ENCODE results near the gene COG5. TPM values are rescaled to one million over a fixed set of nuclear protein-coding genes. Genes with fewer than 3 reads are reported as not detected.

Gene COG5
- total RNA-seq, 1 donor from 2014 or later: 39.6 TPM

DNA sequence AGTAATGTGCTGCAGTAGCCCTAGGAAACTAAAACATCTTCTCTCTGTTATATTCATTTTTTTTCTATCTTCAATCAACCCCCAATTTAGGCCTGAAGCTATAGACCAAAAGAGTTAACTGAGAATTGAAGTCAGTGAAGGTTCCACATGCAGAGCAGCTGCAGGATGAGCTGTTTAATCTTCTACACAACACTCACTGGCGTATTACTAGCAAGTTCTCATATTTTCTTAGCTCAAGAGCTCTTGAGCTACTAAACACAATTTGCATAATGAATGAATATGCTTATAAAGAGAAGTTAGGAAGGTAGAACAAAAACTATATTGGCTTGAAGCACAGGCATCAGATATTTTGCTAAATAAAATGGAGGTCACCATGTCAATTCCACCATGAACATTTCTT, 135.1 kb downstream of the COG5 start:
- Histone ChIP-seq H3K36me3 (no peaks in the 10 kb centered on the region), H3K4me3 (no peak overlapping the region), H3K27ac (no peak overlapping the region), H3K4me1 (no peaks in the 10 kb centered on the region), H3K9me3 (no peaks in the 10 kb centered on the region), H3K27me3 (no peaks in the 10 kb centered on the region)
- DNase-seq (no peak), ATAC-seq (no peak)
- TF ChIP-seq, protein P1, sequence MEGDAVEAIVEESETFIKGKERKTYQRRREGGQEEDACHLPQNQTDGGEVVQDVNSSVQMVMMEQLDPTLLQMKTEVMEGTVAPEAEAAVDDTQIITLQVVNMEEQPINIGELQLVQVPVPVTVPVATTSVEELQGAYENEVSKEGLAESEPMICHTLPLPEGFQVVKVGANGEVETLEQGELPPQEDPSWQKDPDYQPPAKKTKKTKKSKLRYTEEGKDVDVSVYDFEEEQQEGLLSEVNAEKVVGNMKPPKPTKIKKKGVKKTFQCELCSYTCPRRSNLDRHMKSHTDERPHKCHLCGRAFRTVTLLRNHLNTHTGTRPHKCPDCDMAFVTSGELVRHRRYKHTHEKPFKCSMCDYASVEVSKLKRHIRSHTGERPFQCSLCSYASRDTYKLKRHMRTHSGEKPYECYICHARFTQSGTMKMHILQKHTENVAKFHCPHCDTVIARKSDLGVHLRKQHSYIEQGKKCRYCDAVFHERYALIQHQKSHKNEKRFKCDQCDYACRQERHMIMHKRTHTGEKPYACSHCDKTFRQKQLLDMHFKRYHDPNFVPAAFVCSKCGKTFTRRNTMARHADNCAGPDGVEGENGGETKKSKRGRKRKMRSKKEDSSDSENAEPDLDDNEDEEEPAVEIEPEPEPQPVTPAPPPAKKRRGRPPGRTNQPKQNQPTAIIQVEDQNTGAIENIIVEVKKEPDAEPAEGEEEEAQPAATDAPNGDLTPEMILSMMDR (IDR thresholded peaks at IDR 0.05): no peak
- intact Hi-C loops (cut with DNase I): no loop called here

DNA sequence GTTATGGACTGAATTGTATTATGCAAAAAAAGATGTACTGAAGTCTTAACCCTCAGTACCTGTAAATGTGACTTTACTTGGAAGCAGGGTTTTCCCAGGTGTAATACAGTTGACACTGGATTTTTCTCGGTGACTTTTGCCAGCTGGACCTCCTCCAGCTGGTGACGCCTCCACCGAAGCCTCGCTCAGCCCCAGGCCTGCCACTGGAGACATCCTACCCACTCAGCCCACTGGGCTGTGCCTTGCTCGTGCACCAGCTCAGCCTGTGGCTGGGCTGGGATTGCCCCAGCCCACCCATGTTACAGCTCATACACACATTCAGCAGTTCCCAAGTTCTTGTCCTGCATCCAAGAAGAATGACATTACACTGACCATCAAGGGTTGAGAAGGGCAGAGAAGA, 136.3 kb downstream of the COG5 start:
- Histone ChIP-seq H3K4me3 (no peak overlapping the region), H3K4me1 (no peaks in the 10 kb centered on the region), H3K36me3 (no peaks in the 10 kb centered on the region), H3K27ac (no peak overlapping the region), H3K27me3 (no peaks in the 10 kb centered on the region), H3K9me3 (no peaks in the 10 kb centered on the region)
- TF ChIP-seq, protein P1 (IDR thresholded peaks at IDR 0.05): no peak
- ATAC-seq: no peak
- no peak for DNase-seq
- intact Hi-C loops (cut with DNase I): no loop called here

DNA sequence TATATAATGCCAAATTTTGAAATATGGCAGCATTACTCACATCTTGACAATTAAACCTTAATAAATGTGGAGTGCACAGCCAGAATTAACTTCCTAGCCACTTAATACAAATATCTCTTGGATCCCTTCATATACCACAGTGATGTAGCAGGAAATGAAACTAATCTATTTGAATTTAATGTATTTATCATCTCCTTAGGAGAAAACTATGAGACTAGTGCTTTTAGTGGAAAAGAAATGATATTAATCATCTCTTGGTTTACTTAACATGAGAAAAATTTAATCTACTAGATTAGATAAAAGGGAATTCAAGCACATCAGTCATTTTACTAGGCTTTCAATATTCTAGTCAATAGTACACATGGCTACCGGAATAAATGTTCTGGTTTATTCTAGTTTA, 149.5 kb downstream of the COG5 start:
- intact Hi-C loops (cut with DNase I): no loop called here

DNA sequence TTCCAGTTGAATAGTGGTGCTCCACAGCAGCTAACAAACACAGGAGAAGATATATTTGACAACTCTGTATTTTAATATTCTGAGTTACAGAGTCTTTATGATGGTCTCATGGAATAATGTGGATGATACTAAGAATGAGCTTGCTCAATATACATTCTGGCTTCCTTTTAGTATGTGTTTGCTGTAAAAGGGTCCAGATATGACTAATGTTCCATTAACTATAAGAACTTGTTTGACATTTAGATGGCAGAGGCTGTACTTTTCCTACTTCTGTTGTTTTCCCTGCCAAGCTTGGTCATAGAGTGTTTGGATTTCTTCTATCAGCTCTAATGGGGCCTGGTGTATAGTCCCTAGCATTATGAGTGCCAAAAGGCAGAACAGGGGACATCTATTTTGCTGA, 155.4 kb downstream of the COG5 start:
- peaks cover 9% of the 10 kb centered on the region for H3K36me3 ChIP-seq
- no peak overlapping the region for H3K4me3 ChIP-seq
- no peak overlapping the region for H3K27ac ChIP-seq
- ATAC-seq (no peak), DNase-seq (no peak)
- H3K27me3 ChIP-seq: no peaks in the 10 kb centered on the region
- H3K9me3 ChIP-seq: no peaks in the 10 kb centered on the region
- no peaks in the 10 kb centered on the region for H3K4me1 ChIP-seq
- intact Hi-C loops (cut with DNase I): no loop called here
- TF ChIP-seq, protein P1 (IDR thresholded peaks at IDR 0.05): no peak

More for the DNA sequence above, 149.5 kb downstream of the COG5 start:
- Histone ChIP-seq H3K36me3 (peaks cover 9% of the 10 kb centered on the region), H3K27ac (no peak overlapping the region), H3K27me3 (no peaks in the 10 kb centered on the region), H3K9me3 (no peaks in the 10 kb centered on the region), H3K4me1 (no peaks in the 10 kb centered on the region), H3K4me3 (no peak overlapping the region)
- TF ChIP-seq, protein P1 (IDR thresholded peaks at IDR 0.05): no peak
- ATAC-seq (no peak), DNase-seq (no peak)

DNA sequence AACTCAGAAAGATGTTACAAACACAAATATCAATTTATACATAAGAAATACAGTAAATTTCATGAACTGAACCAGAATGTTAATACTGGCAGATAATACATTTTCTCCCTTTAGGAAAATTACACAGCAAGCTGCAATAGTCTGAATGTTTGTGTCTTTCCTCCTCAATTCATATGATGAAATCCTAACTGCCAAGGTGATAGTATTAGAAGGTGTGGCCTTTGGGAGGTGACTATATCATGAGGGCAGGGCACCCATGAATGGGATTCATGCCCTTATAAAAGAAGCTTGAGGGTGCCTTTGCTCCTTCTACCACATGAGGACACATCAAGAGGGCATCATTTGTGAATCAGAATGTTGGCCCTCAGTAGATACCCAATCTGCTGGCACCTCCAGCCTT, 158.2 kb downstream of the COG5 start:
- DNase-seq (no peak), ATAC-seq (no peak)
- TF ChIP-seq, protein P1 (IDR thresholded peaks at IDR 0.05): no peak
- H3K36me3 ChIP-seq: peaks cover 3% of the 10 kb centered on the region
- H3K27me3 ChIP-seq: no peaks in the 10 kb centered on the region
- no peaks in the 10 kb centered on the region for H3K9me3 ChIP-seq
- no peak overlapping the region for H3K4me3 ChIP-seq
- H3K4me1 ChIP-seq: no peaks in the 10 kb centered on the region
- intact Hi-C loops (cut with DNase I): no loop called here
- no peak overlapping the region for H3K27ac ChIP-seq
